ENCODE results near the gene IGSF8. TPM values are rescaled to one million over a fixed set of nuclear protein-coding genes. Genes with fewer than 3 reads are reported as not detected.

Gene IGSF8
- total RNA-seq, 2 donors from 2014 or later = 34.5 to 35.9 TPM

DNA sequence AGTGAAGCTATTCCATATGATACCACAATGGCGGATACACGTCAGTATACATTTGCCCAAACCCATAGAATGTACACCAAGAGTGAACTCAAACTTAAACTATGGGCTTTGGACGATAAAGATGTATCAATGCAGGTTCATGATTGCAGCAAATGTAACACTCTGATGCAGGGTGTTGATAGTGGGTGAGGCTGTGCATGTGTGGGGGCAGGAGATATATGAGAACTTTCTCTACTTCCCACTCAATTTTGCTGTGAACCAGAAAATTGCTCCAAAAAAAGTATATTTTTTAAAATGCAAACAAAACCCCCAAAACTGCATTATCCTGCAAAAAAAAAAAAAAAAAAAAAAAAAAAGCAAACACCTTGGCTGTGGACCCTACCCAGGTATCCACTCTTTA lies 20.5 kb upstream of the IGSF8 start:
- Mint-ChIP-seq H3K27ac (no peak overlapping the region), H3K4me1 (peaks cover 37% of the 10 kb centered on the region), H3K27me3 (ENCODE audit: insufficient read depth) (peaks cover 5% of the 10 kb centered on the region), H3K9me3 (no peaks in the 10 kb centered on the region), H3K36me3 (ENCODE audit: low read depth) (no peaks in the 10 kb centered on the region), H3K4me3 (no peak overlapping the region)
- Histone ChIP-seq H3K4me1 (ENCODE audit: control insufficient read depth, insufficient read depth, low read length) (peaks cover 26% of the 10 kb centered on the region), H3K27ac (ENCODE audit: low read depth, low read length) (no peak overlapping the region), H3K9ac (ENCODE audit: extremely low read depth, low read length, poor library complexity, severe bottlenecking) (no peak overlapping the region), H3K4me3 (ENCODE audit: low read length) (no peak overlapping the region), H3K9me3 (ENCODE audit: control insufficient read depth, low read length) (no peaks in the 10 kb centered on the region), H3K27me3 (ENCODE audit: control insufficient read depth, insufficient read depth, low read length, poor library complexity, severe bottlenecking) (no peaks in the 10 kb centered on the region), H3K36me3 (ENCODE audit: control insufficient read depth, insufficient read depth, low read length) (no peaks in the 10 kb centered on the region)
- no peak for DNase-seq
- WGBS, 2 experiments (ENCODE audit: insufficient coverage in 1 of 2, insufficient read length in 1 of 2) = 92 to 95% methylated on average over 2 to 3 of the region's 3 CpGs
- no peak for TF ChIP-seq CTCF (conservative IDR thresholded peaks at IDR 0.05)

GRCh38 chr1:160117709-160118183 lies 19.3 kb upstream of the IGSF8 start:
- Histone ChIP-seq H3K27ac (ENCODE audit: low read depth, low read length) (no peak overlapping the region), H3K4me3 (ENCODE audit: low read length) (no peak overlapping the region), H3K9ac (ENCODE audit: extremely low read depth, low read length, poor library complexity, severe bottlenecking) (no peak overlapping the region), H3K27me3 (ENCODE audit: control insufficient read depth, insufficient read depth, low read length, poor library complexity, severe bottlenecking) (no peaks in the 10 kb centered on the region), H3K9me3 (ENCODE audit: control insufficient read depth, low read length) (no peaks in the 10 kb centered on the region), H3K36me3 (ENCODE audit: control insufficient read depth, insufficient read depth, low read length) (no peaks in the 10 kb centered on the region), H3K4me1 (ENCODE audit: control insufficient read depth, insufficient read depth, low read length) (peaks cover 33% of the 10 kb centered on the region)
- H3K36me3 Mint-ChIP-seq (ENCODE audit: low read depth) = no peaks in the 10 kb centered on the region
- no peak overlapping the region for H3K4me3 Mint-ChIP-seq
- TF ChIP-seq CTCF (conservative IDR thresholded peaks at IDR 0.05) = no peak
- H3K27ac Mint-ChIP-seq = no peak overlapping the region
- 29 to 54% methylated on average over 4 to 8 of the region's 8 CpGs for WGBS, 2 experiments (ENCODE audit: insufficient coverage in 1 of 2, insufficient read length in 1 of 2)
- H3K9me3 Mint-ChIP-seq = no peaks in the 10 kb centered on the region
- peak; percentile 74 for DNase-seq
- peaks cover 48% of the 10 kb centered on the region for H3K4me1 Mint-ChIP-seq
- H3K27me3 Mint-ChIP-seq (ENCODE audit: insufficient read depth) = peaks cover 5% of the 10 kb centered on the region

DNA sequence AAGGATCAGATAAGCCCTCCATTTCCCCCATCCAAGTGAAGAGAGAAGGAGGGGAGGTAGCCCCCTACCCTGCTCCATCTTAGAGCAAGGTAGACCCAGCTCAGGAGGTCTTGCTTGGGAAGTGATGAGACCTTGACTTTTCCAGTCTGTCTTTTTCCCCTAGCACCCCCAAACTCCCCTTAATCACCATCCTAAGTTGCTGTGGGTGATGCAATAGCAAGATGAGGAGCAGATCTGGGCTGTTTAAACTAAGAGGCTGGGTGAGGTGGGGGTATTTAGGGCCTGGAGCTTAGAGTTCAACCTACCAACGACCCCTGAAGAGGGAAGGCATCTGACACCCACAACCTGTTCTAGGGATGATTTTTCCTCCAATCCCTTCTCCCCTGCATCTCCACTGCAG lies 18.9 kb upstream of the IGSF8 start:
- no peak overlapping the region for H3K27ac Mint-ChIP-seq
- no peak overlapping the region for H3K4me3 ChIP-seq (ENCODE audit: low read length)
- no peaks in the 10 kb centered on the region for H3K27me3 ChIP-seq (ENCODE audit: control insufficient read depth, insufficient read depth, low read length, poor library complexity, severe bottlenecking)
- no peak for DNase-seq
- peaks cover 33% of the 10 kb centered on the region for H3K4me1 ChIP-seq (ENCODE audit: control insufficient read depth, insufficient read depth, low read length)
- peaks cover 5% of the 10 kb centered on the region for H3K27me3 Mint-ChIP-seq (ENCODE audit: insufficient read depth)
- WGBS, 2 experiments (ENCODE audit: insufficient coverage in 1 of 2, insufficient read length in 1 of 2) = 60 to 69% methylated on average over 1 of the region's 1 CpG
- H3K27ac ChIP-seq (ENCODE audit: low read depth, low read length) = no peak overlapping the region
- H3K36me3 Mint-ChIP-seq (ENCODE audit: low read depth) = no peaks in the 10 kb centered on the region
- H3K4me3 Mint-ChIP-seq = no peak overlapping the region
- no peak for TF ChIP-seq CTCF (conservative IDR thresholded peaks at IDR 0.05)
- no peak overlapping the region for H3K9ac ChIP-seq (ENCODE audit: extremely low read depth, low read length, poor library complexity, severe bottlenecking)
- peaks cover 52% of the 10 kb centered on the region for H3K4me1 Mint-ChIP-seq
- no peaks in the 10 kb centered on the region for H3K9me3 Mint-ChIP-seq
- no peaks in the 10 kb centered on the region for H3K36me3 ChIP-seq (ENCODE audit: control insufficient read depth, insufficient read depth, low read length)
- no peaks in the 10 kb centered on the region for H3K9me3 ChIP-seq (ENCODE audit: control insufficient read depth, low read length)

Measured in endodermal cell (in vitro differentiated cells).